IPS DF 4.7 (cell line): ENCODE data around the gene CPNE9.

Source experiments
- DNase-seq: peaks from one replicate; pipeline ENCODE4 v3.0.0-alpha.2; 2013; ENCODE audit warnings: low spot score; ENCODE audit errors: extremely low read depth

The CPNE9 gene

DNA sequence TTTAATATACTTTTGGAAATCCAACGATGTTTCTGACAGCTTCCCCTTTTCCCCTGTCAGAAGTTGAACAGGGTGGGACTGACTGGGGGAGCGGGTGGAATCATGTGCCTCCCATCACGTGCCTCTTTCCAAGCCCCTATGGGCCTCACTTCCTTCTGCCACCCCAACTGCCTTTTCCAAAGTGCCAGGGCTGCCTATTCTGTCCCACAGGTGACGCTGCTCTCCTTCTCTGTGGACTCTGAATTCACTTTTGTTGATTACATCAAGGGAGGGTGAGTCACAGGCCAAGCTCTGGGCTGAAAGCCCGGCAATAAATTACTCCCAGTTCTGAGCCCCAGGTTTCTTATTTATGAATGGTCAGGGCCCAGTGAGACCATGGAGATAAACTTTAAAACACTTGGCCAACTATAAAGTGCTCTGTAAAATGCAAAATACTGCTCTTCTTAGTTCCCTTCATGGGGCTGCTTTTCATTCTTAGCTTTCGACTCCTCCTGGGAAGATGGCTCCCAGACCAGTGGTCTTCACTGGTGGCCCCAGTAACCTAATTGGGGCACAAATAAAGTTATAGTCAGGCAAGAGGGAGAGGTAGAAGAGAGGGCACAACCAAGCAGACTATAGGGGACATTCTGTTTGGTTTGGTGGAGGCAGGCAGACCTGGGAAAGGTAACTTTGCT lies 12.3 kb downstream of the CPNE9 start:
- no peak for DNase-seq

DNA sequence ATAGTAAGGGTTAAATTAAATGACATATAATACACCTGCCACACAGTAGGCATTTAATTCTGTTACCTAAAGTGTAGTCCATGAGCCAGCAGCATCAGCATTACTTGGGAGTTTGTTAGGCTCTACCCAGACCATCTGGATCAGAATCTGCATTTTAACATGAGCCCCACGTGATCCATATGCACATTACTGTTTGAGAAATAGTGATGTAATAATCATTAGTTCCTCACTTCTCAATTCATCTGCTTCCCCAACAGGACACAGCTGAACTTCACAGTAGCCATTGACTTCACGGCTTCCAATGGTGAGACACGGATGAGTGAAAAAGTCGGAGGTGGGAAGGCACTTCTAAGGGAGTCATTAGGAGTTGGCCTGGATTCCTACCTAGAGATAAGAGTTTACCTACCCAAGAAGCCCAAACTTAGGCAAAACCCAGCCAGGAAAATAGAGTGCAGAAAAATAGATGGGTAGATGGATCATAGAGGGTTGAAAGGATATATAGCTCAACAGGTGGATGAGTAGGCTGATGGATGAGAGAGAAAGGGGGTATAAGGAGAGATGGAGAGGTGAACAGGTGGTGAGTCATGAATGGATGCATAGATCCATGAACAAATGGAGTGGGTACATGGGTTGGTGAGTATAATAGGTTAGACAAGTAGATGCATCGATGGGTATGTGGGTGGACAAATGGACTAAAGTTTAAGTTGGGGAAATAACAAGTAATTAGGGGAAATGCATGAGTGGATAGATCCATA lies 13.3 kb downstream of the CPNE9 start:
- DNase-seq, result no peak

DNA sequence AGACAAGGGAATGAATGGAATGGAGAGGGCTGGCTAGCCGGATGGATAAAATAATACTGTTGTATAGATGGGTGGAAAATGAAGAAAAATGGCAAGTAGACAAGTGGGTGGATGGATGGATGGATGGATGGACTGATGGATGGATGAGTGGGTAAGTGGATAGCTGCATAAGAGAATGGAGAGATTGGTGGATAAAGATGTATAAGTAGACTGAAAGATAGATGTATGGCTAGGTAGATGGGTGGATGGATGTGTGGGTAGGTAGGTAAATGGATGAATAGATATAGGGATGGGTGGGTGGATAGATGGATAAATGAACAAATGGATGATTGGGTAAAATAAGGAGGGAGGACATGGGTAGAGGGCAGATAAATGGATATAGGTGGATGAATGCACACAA lies 13.9 kb downstream of the CPNE9 start:
- DNase-seq, result no peak

DNA sequence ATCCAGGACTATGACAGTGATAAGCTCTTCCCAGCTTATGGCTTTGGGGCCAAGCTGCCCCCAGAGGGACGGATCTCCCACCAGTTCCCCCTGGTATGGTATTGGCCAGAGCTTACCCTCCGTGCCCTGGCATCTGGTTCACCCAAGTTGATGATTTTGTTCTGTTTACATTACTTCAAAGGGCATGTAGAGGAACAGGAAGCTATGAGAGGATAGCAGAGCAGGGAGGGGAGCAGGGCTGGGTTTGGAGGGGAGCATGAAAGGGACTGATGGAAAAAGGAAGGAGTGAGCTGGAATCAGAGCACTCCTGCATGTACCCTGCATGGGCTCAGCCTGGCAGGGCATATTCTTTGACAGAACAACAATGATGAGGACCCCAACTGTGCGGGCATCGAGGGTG lies 14.5 kb downstream of the CPNE9 start:
- DNase-seq, result no peak

DNA sequence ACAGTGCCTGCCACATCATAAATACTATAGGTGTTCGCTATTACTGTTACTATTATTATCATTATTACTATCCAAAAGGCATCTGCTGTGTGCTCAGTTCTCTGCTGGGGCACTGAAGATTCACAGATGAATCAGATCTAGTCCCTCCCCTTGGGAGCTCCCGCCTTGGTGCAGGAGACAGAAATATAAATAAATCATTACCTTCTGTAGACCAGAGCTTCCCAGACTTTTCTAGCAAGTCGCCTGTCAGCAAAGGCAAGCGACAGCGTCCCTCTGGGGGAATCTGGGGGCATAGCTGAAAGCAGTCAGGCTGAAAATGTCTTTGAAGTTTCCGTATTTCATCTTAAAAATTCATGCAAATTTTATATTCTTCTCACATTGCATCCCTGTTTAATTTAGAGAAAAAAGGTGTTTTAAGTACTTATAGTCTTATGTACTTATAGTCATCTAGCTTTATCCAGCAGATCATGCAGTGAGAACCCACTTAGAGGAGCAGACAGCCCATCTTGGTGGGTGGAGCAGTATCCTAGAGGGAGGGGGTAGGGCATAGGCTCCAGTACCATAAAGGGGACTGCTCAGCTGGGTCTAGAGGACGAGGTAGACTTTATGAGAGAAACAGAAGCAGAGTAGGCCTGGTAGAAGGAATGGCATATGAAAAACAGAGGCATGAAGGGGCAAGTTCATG lies 17.5 kb downstream of the CPNE9 start:
- no peak for DNase-seq

DNA sequence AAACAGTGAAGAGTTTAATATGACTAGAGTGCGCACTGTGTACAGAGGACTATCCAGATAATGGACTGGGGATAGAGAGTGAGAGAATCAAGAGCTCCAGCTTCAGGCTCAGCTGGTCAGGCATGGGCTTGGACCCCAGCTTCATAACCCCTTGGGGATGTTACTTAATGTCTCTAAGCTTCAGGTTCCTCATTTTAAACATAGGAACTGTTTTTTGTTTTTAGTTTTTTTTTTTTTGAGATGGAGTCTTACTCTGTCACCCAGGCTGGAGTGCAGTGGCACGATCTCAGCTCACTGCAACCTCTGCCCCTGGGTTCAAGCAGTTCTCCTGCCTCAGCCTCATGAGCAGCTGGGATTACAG lies 18.0 kb downstream of the CPNE9 start:
- no peak for DNase-seq

DNA sequence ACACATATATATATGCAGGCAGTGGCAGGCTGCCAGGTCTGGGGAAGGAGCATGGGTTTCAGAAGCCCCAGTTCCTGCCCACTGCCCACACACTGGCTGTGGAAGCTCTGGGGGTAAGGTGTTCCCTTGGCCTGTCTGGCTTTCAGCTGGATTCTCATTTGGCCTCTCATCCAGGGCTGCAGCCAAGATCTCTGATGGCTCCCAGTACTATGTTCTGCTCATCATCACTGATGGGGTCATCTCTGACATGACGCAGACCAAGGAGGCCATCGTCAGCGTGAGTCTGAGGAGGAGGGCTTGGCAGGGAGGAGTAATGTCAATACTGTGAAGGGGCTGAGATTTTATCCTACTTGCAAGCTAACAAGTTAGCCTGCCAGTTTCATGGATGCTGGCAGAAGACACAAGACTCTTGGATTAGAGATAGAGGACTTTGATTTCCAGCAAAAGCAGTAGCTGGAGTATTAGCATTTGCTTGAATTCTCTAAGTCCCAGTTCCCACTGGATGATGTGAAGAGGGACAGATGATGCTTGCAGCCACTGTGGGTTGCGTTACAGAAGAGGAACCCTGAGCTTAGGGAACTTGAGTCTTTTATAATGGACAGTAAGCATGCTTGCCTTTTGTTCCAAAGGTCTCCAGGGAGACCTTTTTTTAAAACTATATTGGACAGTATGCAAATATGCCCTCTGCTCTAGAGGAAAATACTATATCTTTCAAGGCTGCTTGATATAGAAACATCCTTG lies 22.3 kb downstream of the CPNE9 start:
- no peak for DNase-seq

DNA sequence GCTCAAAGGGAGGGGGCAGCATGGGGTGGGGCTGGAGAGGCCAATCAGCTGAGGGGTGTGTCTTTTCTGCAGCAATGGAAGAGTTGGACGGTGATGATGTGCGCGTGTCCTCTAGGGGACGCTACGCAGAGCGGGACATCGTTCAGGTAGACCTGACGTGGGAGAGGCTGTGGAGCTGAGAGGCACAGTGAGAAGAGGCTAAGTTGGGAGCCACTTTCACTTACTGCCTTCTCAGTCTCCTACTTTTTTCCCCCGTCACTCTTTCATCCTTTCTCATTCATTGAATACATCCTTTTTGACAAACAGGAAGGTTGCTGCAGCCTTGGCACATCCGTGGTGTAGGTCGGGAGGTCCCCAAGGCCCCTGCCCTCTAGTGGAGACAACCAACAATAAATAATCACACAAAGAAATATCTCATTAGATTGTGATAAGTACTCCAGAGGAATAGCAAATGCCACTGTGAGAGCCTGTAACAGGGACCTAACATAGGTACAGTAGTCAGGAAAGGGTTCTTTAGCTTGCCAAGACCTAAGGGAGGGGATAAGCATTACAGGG lies 23.5 kb downstream of the CPNE9 start:
- peak; percentile 74 for DNase-seq

DNA sequence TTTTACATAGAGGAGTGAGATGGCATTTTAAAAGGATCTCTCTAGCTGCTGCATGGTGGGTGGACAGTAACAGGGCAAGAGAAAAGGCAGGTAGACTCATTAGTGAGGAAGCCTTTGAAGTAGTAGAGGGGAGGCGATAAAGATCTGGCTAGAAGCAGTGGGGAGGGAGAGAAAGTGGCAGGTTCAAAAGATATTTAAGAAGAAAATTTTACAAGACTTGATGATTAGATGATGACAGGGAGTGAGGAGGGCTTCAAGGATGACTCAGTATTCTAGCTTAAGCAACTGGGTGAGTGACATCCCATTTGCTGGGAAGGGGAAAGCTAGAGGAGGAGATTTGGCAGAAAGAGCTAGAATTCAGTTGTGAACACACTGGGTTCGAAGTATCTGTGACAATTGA lies 24.1 kb downstream of the CPNE9 start:
- no peak for DNase-seq

DNA sequence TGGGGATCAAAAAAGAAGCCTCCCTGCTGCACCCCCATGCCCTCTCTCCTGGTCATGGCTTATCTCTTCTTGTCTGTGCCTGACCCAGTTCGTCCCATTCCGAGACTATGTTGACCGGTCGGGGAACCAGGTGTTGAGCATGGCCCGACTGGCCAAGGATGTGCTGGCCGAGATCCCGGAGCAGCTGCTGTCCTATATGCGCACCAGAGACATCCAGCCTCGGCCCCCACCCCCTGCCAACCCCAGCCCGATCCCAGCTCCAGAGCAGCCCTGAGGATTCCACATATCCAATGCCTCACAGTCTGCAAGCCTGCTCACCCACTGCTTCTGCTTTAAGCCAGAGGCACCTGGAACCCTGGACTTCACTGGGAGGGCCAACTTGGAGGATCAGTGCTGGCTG lies 25.8 kb downstream of the CPNE9 start:
- DNase-seq, result no peak

DNA sequence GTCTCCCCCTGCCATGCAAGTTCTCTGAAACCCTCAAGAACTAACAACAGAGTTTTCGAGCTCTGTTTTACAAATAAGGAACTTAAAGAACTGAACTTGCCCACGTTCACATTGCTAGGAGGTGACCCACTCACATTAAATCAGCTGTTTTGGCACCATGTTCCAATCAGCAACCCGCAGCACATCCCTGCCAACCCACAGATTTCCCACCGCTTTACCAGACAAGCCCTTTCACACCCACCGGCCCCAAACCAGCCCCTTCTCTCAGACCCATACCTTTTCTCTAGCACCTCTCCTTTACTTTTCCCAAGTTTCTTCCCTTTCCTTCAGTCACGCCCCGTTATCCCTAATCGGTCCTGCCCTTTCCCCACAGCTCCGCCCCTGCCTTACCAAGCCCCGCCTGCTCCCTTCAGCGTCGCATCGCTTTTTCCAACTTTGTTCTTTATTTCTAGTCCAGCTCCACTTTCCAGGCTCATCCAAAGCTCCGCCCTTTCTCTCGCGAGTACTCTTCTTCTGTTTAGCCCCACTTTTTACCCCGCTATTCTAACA lies 27.1 kb downstream of the CPNE9 start:
- peak; percentile 38 for DNase-seq

DNA sequence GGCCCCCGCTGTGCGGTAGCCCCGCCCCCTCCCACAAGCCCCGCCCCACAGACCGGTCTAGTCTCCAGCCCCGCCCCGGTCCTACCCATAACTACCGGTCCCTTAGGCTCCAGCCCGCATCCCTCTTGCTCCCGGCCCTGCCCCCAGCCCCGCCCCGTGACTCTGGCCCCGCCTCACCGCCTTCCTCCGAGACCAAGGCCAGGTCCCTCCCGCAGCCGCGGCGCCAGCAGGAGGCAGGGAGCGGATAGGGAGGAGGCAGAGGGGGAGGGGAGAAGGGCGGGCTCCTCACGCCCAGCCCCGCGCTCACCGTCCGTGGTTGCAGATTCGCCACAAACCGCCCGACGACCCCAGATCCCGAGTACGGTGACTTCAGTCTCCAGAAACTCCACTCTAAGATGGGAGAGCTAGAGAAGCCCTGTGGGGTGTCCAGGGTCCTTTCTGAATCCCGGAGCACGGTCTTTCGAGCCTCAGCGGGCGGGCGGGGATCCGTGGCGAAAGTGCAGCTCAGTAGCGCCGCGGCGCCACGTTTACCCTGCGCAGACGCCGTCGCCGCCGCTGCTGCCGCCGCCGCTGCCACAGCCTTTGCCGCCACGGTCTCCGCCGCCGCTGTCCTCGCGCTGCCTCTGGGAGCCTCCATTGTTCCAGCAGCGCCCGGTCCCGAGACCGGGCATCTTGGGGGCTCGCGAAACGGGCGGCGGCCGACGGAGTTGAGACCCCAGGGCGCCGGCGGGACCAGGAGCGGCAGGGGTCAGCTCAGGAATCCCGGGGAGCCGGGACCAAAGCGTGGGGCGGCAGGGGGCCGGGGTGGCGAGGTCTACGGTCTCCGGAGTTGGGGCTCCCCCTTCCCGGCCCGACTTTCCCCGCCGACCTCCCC lies 27.8 kb downstream of the CPNE9 start, which contains the start of gene BRPF1:
Gene BRPF1 (plus strand): TSS at position 530 of the 874 bp plus-strand sequence. CDS start 2,406 bp downstream, outside the sequence.
- peak; percentile 84 for DNase-seq

DNA sequence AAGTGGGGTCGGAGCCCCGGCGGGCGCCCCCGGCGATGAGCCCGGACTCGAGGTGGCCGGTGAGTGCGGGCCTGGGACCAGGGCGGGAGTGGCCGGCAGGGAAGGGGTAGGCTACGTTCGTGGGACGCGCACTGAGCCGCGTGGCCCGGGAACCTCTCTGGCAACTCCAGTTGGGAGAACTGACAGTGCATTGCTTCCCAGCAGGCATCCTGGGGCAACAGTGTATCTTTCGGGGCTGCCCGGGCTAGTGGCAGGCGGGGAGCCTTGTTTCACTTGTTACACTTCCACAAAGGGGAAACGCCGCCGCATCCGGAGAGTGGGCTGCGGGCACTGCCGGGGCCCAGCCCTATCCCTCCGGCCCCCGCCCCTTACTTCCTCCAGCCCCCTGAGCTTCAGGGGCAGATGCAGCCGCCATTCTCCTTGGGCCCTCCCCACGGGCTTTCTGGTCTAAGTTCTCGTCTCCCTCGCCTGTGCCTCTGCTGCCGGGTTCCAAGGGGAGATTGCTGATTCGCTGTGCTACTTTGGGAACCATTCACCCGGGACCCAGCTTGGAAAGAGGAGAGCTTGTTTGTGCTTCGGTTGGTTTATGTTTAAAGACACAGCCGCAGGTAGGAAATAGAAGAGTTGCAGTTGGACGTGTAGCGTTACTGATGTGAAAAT lies 28.6 kb downstream of the CPNE9 start:
- no peak for DNase-seq

DNA sequence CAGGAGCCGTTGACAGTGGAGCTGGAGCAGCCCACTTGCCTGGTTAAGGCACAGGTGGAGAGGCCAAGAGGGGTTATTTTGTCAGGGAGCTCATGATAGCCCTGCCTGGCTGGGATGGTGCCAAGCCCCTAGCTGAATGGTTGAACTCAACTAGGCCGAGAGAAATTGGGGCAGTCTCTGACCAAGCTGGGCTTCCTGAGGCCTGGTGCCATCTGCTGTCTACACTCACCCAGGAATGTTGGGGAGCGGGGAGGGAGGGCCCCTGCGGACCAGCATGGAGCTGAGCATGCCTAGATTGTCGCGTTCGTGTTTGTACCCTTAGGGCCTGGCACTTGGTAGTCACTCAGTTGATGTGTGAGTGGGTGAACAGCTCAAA lies 29.1 kb downstream of the CPNE9 start:
- DNase-seq, result no peak

DNA sequence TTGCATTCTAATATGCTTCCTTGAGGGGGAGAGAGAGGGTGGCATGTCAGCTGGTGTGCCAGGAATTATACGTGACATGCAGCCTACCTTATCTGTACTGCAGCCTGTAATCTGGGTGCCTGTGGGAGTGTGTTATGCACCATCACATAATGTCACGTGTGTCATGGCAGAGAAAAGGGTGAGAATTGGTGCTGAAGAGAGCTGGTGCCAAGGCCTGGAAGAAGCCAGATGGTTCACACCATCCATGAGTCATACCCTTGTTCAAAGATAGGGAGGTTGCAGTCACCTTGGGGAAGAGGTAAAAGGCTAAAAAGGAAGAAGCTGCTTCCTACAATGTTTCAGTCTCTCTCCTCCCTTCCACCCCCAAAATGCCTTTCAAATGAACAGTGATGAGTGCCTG lies 33.2 kb downstream of the CPNE9 start:
- DNase-seq, result no peak

DNA sequence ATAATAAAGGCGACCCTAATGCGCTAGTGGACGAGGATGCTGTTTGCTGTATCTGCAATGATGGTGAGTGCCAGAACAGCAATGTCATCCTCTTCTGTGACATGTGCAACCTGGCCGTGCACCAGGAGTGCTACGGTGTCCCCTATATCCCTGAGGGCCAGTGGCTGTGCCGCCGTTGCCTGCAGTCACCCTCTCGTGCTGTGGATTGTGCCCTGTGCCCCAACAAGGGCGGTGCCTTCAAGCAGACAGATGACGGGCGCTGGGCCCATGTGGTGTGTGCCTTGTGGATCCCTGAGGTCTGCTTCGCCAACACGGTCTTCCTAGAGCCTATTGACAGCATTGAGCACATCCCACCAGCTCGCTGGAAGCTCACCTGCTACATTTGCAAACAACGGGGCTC lies 35.5 kb downstream of the CPNE9 start:
- DNase-seq, result no peak

DNA sequence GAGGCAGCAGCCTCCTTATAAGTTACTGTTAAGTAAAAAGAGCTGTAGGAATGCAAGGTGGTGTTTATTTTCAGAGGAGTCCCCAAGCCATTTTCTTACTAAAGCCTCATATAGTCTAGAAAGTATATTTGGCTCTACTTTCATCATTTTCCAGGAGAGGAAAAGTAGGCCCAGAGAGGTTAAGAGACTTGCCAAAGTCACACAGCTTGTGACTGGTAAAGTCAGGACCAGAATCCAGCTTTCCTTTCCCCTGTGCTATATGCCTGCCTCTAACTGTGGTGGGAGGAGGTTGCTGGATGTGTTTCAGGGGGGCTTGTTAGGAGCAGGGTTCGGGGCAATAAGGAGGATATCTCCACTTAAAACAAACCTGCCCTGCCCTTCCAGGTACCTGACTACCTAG lies 38.9 kb downstream of the CPNE9 start:
- DNase-seq, result no peak

DNA sequence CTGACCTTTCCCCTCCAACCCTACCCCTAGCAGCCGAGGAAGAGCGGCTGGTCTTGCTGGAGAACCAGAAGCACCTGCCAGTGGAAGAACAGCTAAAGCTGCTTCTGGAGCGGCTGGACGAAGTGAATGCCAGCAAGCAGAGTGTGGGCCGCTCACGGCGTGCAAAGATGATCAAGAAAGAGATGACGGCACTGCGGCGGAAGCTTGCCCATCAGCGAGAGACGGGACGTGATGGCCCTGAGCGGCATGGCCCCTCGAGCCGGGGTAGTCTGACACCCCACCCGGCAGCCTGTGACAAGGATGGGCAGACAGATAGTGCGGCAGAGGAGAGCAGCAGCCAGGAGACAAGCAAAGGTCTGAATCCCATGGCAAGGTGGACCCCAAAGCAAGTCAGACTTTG lies 39.9 kb downstream of the CPNE9 start:
- DNase-seq, result no peak

DNA sequence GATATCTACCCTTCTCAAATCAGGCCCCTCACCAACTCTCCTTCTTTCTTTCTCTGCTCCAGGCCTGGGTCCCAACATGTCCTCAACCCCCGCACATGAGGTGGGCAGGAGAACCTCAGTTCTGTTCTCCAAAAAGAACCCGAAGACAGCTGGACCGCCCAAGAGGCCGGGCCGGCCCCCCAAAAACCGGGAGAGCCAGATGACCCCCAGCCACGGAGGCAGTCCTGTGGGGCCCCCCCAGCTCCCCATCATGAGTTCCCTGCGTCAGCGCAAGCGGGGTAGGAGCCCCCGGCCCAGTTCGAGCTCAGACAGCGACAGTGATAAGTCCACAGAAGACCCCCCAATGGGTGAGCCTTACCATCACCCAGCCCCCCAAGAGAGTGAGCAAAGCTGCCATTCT lies 40.5 kb downstream of the CPNE9 start:
- no peak for DNase-seq

DNA sequence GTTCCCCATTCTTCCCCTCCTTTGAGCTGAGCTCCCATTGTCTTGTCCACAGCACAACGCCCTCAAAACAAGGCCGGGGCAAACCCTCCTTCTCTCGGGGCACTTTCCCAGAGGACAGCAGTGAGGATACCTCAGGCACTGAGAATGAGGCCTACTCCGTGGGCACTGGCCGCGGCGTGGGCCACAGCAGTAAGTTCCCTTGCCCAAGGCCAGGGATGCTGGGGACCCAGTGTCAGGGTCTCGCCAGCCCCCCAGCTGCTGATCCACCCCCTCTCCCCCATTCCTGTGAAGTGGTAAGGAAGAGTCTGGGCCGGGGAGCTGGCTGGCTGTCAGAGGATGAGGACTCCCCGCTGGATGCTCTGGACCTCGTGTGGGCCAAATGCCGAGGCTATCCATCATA lies 41.9 kb downstream of the CPNE9 start:
- DNase-seq, result no peak
